GM19395 (cell line): ENCODE results near the gene MAGEC3.

Source experiments
- ATAC-seq: cut with Tn5 transposase; IDR thresholded peaks from one replicate; pipeline ENCODE4 v1.9.1; 2021; ENCODE audit warnings: mild to moderate bottlenecking, moderate library complexity; ENCODE audit not compliant: unreplicated experiment

The MAGEC3 gene

GRCh38 chrX:141945426-141945825, 107.3 kb downstream of the MAGEC3 start:
- no peak for ATAC-seq

- ATAC-seq = no peak
Measured at GRCh38 chrX:141947350-141947749, 109.2 kb downstream of the MAGEC3 start.
